ENCODE data around the gene RFT1. TPM values are rescaled to one million over a fixed set of nuclear protein-coding genes. Genes with fewer than 3 reads are reported as not detected.

RFT1 gene
- total and polyA plus RNA-seq, 2 experiments from 2014 or later, result 11.3 to 13.3 TPM

- TF ChIP-seq, protein P1, sequence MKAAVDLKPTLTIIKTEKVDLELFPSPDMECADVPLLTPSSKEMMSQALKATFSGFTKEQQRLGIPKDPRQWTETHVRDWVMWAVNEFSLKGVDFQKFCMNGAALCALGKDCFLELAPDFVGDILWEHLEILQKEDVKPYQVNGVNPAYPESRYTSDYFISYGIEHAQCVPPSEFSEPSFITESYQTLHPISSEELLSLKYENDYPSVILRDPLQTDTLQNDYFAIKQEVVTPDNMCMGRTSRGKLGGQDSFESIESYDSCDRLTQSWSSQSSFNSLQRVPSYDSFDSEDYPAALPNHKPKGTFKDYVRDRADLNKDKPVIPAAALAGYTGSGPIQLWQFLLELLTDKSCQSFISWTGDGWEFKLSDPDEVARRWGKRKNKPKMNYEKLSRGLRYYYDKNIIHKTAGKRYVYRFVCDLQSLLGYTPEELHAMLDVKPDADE (IDR thresholded peaks at IDR 0.05), result no peak
Observed at GRCh38 chr3:53142986-53143385, 12.8 kb upstream of the RFT1 start (continued).

- H3K27me3 Mint-ChIP-seq (ENCODE audit: insufficient read depth, low read depth, poor library complexity), result peaks cover 10% of the 10 kb centered on the region
- no peaks in the 10 kb centered on the region for H3K9me2 ChIP-seq (ENCODE audit: insufficient read depth)
- no peaks in the 10 kb centered on the region for H3K27me3 ChIP-seq (ENCODE audit: insufficient read depth)
- ATAC-seq, result no peak
- no peak overlapping the region for H3K4me2 ChIP-seq
- no peak overlapping the region for H3K4me3 Mint-ChIP-seq
- no peak overlapping the region for H3K27ac ChIP-seq (ENCODE audit: low read depth)
- peaks cover 3% of the 10 kb centered on the region; the same call in 1 of the 3 replicates for H3K4me1 Mint-ChIP-seq
- no peak overlapping the region for H3K4me3 ChIP-seq
- no peak for DNase-seq (ENCODE audit: low spot score)
- H3K4me1 ChIP-seq (ENCODE audit: insufficient read depth), result no peaks in the 10 kb centered on the region
- no peaks in the 10 kb centered on the region for H3K9me3 Mint-ChIP-seq
- H3F3A ChIP-seq (replicated peaks; ENCODE audit: low read depth), result no peaks in the 10 kb centered on the region
- no peak overlapping the region for H2AFZ ChIP-seq
- H3K36me3 ChIP-seq (ENCODE audit: insufficient read depth), result no peaks in the 10 kb centered on the region
- H3K36me3 Mint-ChIP-seq (ENCODE audit: low read depth), result no peaks in the 10 kb centered on the region
- no peaks in the 10 kb centered on the region for H4K20me1 ChIP-seq (replicated peaks; ENCODE audit: insufficient read depth)
- H3K27ac Mint-ChIP-seq, result no peak overlapping the region
- H3K79me2 ChIP-seq (replicated peaks; ENCODE audit: insufficient read depth), result no peaks in the 10 kb centered on the region
- TF ChIP-seq, protein P2, sequence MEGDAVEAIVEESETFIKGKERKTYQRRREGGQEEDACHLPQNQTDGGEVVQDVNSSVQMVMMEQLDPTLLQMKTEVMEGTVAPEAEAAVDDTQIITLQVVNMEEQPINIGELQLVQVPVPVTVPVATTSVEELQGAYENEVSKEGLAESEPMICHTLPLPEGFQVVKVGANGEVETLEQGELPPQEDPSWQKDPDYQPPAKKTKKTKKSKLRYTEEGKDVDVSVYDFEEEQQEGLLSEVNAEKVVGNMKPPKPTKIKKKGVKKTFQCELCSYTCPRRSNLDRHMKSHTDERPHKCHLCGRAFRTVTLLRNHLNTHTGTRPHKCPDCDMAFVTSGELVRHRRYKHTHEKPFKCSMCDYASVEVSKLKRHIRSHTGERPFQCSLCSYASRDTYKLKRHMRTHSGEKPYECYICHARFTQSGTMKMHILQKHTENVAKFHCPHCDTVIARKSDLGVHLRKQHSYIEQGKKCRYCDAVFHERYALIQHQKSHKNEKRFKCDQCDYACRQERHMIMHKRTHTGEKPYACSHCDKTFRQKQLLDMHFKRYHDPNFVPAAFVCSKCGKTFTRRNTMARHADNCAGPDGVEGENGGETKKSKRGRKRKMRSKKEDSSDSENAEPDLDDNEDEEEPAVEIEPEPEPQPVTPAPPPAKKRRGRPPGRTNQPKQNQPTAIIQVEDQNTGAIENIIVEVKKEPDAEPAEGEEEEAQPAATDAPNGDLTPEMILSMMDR (conservative IDR thresholded peaks at IDR 0.05; ENCODE audit: low read depth in 2 of 2), result no peak
- TF ChIP-seq NANOG (IDR thresholded peaks at IDR 0.05; ENCODE audit: borderline replicate concordance) (no peak), STAT1 (IDR thresholded peaks at IDR 0.05; ENCODE audit: unreplicated experiment) (no peak), ZNF331 (CRISPR knock-in tag; IDR thresholded peaks at IDR 0.05; ENCODE audit: low read depth) (no peak), CREB1 (CRISPR knock-in tag; IDR thresholded peaks at IDR 0.05; ENCODE audit: low read depth) (no peak), POLR2AphosphoS5 (IDR thresholded peaks at IDR 0.05; ENCODE audit: low read depth) (no peak), ZNF114 (CRISPR knock-in tag; IDR thresholded peaks at IDR 0.05) (no peak), JUNB (IDR thresholded peaks at IDR 0.05; ENCODE audit: unreplicated experiment) (no peak), ZNF462 (CRISPR knock-in tag; IDR thresholded peaks at IDR 0.05) (no peak)
- TF ChIP-seq, protein P1 (IDR thresholded peaks at IDR 0.05), result no peak
Observed at GRCh38 chr3:53140847-53141845, 10.9 kb upstream of the RFT1 start.
